ENCODE measurements around the gene KCNG2. TPM values are rescaled to one million over a fixed set of nuclear protein-coding genes. Genes with fewer than 3 reads are reported as not detected.

Gene KCNG2
- total and polyA plus RNA-seq, 2 of the 4 experiments (the other 2 are of a cell fraction): not detected

GRCh38 chr18:79914614-79915160 is 116.9 kb downstream of the KCNG2 start:
- Histone ChIP-seq H3K36me3 (ENCODE audit: control insufficient read depth, insufficient read depth, low read length) (peaks cover 58% of the 10 kb centered on the region), H3K18ac (ENCODE audit: low read depth, low read length) (no peak overlapping the region), H4K20me1 (ENCODE audit: insufficient read depth, low read length) (peaks cover 15% of the 10 kb centered on the region), H3K79me1 (ENCODE audit: low read depth in 1 of 2, low read length in 2 of 2) (peaks cover 19 to 46% of the 10 kb centered on the region in 2 experiments), H2AK9ac (replicated peaks; ENCODE audit: low read depth, low read length, poor library complexity) (no peak overlapping the region), H4K91ac (ENCODE audit: insufficient read depth, low read depth, low read length) (no peak overlapping the region), H3K27me3 (ENCODE audit: control insufficient read depth, insufficient read depth, low read length) (no peaks in the 10 kb centered on the region), H3K4me2 (ENCODE audit: low read depth, low read length) (no peak overlapping the region), H2BK20ac (ENCODE audit: low read depth, low read length) (no peak overlapping the region), H3K23ac (ENCODE audit: low read depth, low read length) (no peak overlapping the region), H2BK5ac (ENCODE audit: low read depth, low read length, poor library complexity, severe bottlenecking) (no peak overlapping the region), H2BK15ac (ENCODE audit: low read depth, low read length) (no peak overlapping the region), H2AFZ (replicated peaks; ENCODE audit: low read length, poor library complexity) (peak overlapping the region; percentile 11), H3K27ac (ENCODE audit: insufficient read depth, low read length) (no peak overlapping the region), H3K4me3 (ENCODE audit: insufficient read depth, low read depth, low read length) (no peak overlapping the region), H2BK120ac (ENCODE audit: low read depth, low read length) (no peak overlapping the region), H3K9me3 (ENCODE audit: control insufficient read depth, insufficient read depth, low read length) (peaks cover 11% of the 10 kb centered on the region; the same call in 1 of the 2 replicates), H3K9ac (ENCODE audit: low read depth, low read length) (no peak overlapping the region), H3K14ac (replicated peaks; ENCODE audit: low read depth, low read length) (no peak overlapping the region), H2AK5ac (ENCODE audit: low read depth, low read length) (no peak overlapping the region), H4K8ac (ENCODE audit: low read depth in 2 of 2, low read length in 2 of 2) (no peak overlapping the region), H4K5ac (ENCODE audit: low read depth, low read length) (no peak overlapping the region), H3K4me1 (ENCODE audit: control insufficient read depth, insufficient read depth, low read length) (no peaks in the 10 kb centered on the region), H3K56ac (ENCODE audit: extremely low read depth, insufficient read depth, low read length) (no peak overlapping the region), H3K9me1 (ENCODE audit: insufficient read depth, low read length) (0 out of 2 replicates have a peak, but pooled peaks cover 4% of the 10 kb centered on the region), H3K4ac (ENCODE audit: low read depth, low read length) (no peak overlapping the region)
- WGBS, 2 experiments (ENCODE audit: extremely low coverage in 2 of 2, insufficient read length in 1 of 2): 80% methylated on average over 3 of the region's 20 CpGs; no CpG with 5 or more reads in 1 of the 2 experiments
- TF ChIP-seq USF2 (IDR thresholded peaks at IDR 0.05; ENCODE audit: low read depth, low read length): no peak
- TF ChIP-seq CEBPB (IDR thresholded peaks at IDR 0.05; ENCODE audit: low read depth, low read length): no peak
- no peak for TF ChIP-seq MAFK (IDR thresholded peaks at IDR 0.05; ENCODE audit: low read depth, low read length)
- no peak for TF ChIP-seq MAZ (IDR thresholded peaks at IDR 0.05; ENCODE audit: borderline replicate concordance, low read depth, low read length)
- TF ChIP-seq CTCF (conservative IDR thresholded peaks at IDR 0.05; ENCODE audit: low read depth, low read length): no peak
- no peak for TF ChIP-seq CHD1 (IDR thresholded peaks at IDR 0.05; ENCODE audit: low read depth, low read length)
- TF ChIP-seq BHLHE40 (IDR thresholded peaks at IDR 0.05; ENCODE audit: low read depth, low read length): no peak
- no peak for TF ChIP-seq NFE2L2 (IDR thresholded peaks at IDR 0.05; ENCODE audit: low read depth, low read length)
- TF ChIP-seq POLR2A (IDR thresholded peaks at IDR 0.05; ENCODE audit: low read depth, low read length): no peak
- no peak for TF ChIP-seq RCOR1 (IDR thresholded peaks at IDR 0.05; ENCODE audit: insufficient replicate concordance, low read length)
- no peak for ATAC-seq (ENCODE audit: low read depth)
- no TSS peak for BruUV-seq (replicated peaks)
- intact Hi-C loops (cut with micrococcal nuclease): no loop called here
- in situ Hi-C loops (cut with MboI; ENCODE audit: low sequenced_read_pairs): no loop called here
- dilution Hi-C loops (cut with HindIII; ENCODE audit: low sequenced_read_pairs, unreplicated experiment): no loop called here
- POLR2A ChIA-PET (ENCODE audit: unreplicated experiment): no interaction called here
- no peak for DNase-seq
- CTCF ChIA-PET: no interaction called here

All from IMR-90 (cell line).